H1 (cell line): ENCODE data around the gene EPN2.

Experiments
- SP1 ChIP-seq: IDR thresholded peaks from 2 replicates; pipeline ENCODE4 v1.6.1; 2011; ENCODE audit warnings: low read depth, low read length
- TF ChIP-seq, protein P1 (sequence below), 3 experiments: IDR thresholded peaks; 1 replicate in 2 of 3; 2 replicates in 1 of 3; pipeline versions ENCODE4 v1.5.1 to v1.6.1; 2011; ENCODE audit warnings: low read length in 3 of 3, mild to moderate bottlenecking in 3 of 3, inconsistent platforms in 2 of 3, low read depth in 1 of 3, moderate library complexity in 1 of 3; ENCODE audit not compliant: insufficient read depth in 1 of 3; ENCODE audit errors: control extremely low read depth in 1 of 3

- TF ChIP-seq SP1: no peak
- TF ChIP-seq, protein P1, sequence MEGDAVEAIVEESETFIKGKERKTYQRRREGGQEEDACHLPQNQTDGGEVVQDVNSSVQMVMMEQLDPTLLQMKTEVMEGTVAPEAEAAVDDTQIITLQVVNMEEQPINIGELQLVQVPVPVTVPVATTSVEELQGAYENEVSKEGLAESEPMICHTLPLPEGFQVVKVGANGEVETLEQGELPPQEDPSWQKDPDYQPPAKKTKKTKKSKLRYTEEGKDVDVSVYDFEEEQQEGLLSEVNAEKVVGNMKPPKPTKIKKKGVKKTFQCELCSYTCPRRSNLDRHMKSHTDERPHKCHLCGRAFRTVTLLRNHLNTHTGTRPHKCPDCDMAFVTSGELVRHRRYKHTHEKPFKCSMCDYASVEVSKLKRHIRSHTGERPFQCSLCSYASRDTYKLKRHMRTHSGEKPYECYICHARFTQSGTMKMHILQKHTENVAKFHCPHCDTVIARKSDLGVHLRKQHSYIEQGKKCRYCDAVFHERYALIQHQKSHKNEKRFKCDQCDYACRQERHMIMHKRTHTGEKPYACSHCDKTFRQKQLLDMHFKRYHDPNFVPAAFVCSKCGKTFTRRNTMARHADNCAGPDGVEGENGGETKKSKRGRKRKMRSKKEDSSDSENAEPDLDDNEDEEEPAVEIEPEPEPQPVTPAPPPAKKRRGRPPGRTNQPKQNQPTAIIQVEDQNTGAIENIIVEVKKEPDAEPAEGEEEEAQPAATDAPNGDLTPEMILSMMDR (IDR thresholded peaks at IDR 0.05; ENCODE audit: control extremely low read depth in 1 of 3, insufficient read depth in 1 of 3, low read depth in 1 of 3, low read length in 3 of 3): no peak
Observed at GRCh38 chr17:19339341-19339815, 102.2 kb downstream of the EPN2 start.
